ENCODE results near the gene CLASRP. TPM values are rescaled to one million over a fixed set of nuclear protein-coding genes. Genes with fewer than 3 reads are reported as not detected.
"Not testable (repeated sequence)": the region's sequence is repeated elsewhere in the genome, so short reads cannot be mapped to it uniquely, and the experiment has no call there.

The CLASRP gene
- total RNA-seq, 1 donor from 2014 or later = 45.6 TPM

DNA sequence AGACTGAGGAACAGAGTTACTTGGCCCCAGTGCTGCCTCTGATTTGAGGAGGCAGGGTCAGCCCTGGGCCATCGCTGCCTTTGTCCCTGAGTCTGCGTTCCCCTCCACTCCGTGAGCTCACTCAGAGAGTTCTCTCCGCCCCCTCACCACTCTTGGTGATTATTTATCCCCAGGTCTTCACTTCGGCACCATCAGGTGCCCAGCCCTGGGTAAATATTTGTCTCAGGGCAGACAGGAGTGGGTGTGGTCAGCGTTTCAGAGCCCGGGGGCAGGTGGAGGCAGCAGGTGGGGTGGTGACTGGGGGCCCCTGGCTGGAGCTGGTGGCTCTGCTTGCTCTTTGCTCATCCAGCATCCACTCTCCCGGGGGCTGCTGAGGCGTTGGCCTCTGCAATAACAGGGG lies 74.8 kb downstream of the CLASRP start:
- intact Hi-C loops (cut with DNase I) = no loop called here
- DNase-seq (ENCODE audit: low spot score) = no peak

DNA sequence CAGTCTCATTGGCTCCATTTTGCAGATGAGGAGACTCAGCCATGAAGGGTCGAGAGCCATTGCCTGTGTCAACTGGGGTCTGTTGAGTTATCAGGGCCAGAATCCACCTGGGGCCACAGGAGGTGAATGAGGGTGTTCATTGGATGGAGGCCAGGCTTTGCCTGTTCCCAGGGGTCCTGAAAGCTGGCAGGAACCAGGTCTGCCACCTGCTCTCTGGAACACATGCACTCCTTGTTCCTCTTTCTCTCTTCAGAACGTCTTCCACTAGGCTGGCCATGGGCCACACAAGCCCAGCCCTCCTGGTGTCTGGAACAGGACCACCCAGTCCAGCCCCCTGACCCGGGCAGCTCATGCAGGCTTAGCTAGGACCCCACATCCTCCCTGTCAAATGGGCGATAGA lies 75.3 kb downstream of the CLASRP start:
- DNase-seq (ENCODE audit: low spot score) = no peak
- intact Hi-C loops (cut with DNase I) = no loop called here

- intact Hi-C loops (cut with DNase I) = no loop called here
- DNase-seq (ENCODE audit: low spot score) = no peak
Observed at GRCh38 chr19:45115809-45116615, 77.2 kb downstream of the CLASRP start.

DNA sequence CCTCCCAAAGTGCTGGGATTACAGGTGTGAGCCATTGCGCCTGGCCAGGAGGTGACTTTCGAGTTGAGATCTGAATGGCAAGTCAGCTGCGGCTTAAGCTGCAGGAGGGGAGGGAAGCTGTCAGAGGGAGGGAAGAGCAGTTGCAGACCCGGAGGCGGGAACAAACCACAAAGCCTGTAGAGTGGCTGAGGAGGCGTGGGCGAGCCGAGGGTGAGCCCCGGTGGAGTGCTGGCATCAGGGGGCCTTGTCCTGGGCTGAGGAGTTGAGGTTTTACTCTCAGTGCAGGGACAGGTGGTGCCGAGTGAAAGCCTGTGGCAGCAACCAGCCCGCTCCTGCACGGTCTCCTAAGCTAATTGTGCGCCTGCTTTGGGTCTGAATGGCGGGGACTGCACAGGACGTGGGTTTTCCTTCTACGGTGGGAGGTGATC lies 78.3 kb downstream of the CLASRP start:
- intact Hi-C loops (cut with DNase I) = no loop called here
- no peak for DNase-seq (ENCODE audit: low spot score)

- DNase-seq (ENCODE audit: low spot score) = no peak
- intact Hi-C loops (cut with DNase I) = no loop called here
Observed at GRCh38 chr19:45117671-45118070, 78.8 kb downstream of the CLASRP start.

DNA sequence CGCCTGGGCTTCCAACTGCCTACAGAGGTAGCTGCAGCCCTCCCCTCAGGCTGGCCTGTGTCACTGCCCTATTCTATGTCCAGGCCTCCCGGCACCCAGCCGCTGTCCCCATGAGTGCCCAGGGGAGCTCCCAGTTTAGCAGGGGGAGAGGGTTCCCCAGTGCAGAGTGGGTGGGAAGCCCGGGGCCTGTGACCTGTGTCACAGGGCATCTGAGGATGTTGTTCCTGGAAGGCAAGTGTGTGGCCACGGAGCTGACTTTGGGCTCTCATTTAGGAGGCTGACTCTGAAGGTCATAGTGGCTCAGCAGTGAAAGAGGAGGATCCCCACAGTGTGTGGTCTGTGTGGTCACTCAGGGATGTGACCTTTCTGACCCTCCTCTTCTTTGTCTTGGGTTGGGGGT lies 79.3 kb downstream of the CLASRP start:
- intact Hi-C loops (cut with DNase I) = no loop called here
- DNase-seq (ENCODE audit: low spot score) = no peak

GRCh38 chr19:45118591-45119355 lies 79.9 kb downstream of the CLASRP start:
- DNase-seq (ENCODE audit: low spot score); intact Hi-C loops (cut with DNase I): not testable (repeated sequence)

- no peak for DNase-seq (ENCODE audit: low spot score)
Observed at GRCh38 chr19:45119582-45119981, 80.7 kb downstream of the CLASRP start.

More at GRCh38 chr19:45119582-45119981, 80.7 kb downstream of the CLASRP start:
- intact Hi-C loops (cut with DNase I) = no loop called here

Other genes with a start within 250 kb of the CLASRP start
- 86.8 TPM for gene BCAM, start 229.9 kb upstream of the CLASRP start, total RNA-seq
- gene NECTIN2, start 192.7 kb upstream of the CLASRP start, total RNA-seq = 60.0 TPM
- 43.0 TPM for gene TOMM40, start 147.8 kb upstream of the CLASRP start, total RNA-seq
- gene APOE, start 133.2 kb upstream of the CLASRP start, total RNA-seq = 26.6 TPM
- 7.3 TPM for gene APOC1, start 124.4 kb upstream of the CLASRP start, total RNA-seq
- not detected for gene APOC4, start 96.8 kb upstream of the CLASRP start, total RNA-seq
- not detected for gene APOC2, start 93.0 kb upstream of the CLASRP start, total RNA-seq
- 87.4 TPM for gene CLPTM1, start 83.7 kb upstream of the CLASRP start, total RNA-seq
- 9.0 TPM for gene RELB, start 37.6 kb upstream of the CLASRP start, total RNA-seq
- 0.13 TPM for gene ZNF296, start 37.4 kb downstream of the CLASRP start, total RNA-seq
- gene GEMIN7, start 40.2 kb downstream of the CLASRP start, total RNA-seq = 10.7 TPM
- gene PPP1R37, start 54.1 kb downstream of the CLASRP start, total RNA-seq = 18.6 TPM
- not detected for gene NKPD1, start 121.9 kb downstream of the CLASRP start, total RNA-seq
- 19.9 TPM for gene TRAPPC6A, start 139.2 kb downstream of the CLASRP start, total RNA-seq
- 5.0 TPM for gene BLOC1S3, start 139.7 kb downstream of the CLASRP start, total RNA-seq
- 1.7 TPM for gene EXOC3L2, start 206.4 kb downstream of the CLASRP start, total RNA-seq
- gene MARK4, start 212.2 kb downstream of the CLASRP start, total RNA-seq = 36.6 TPM

Measured in cardiac septum (tissue), 1 donor.